ENCODE results near the gene WDR45B. TPM values are rescaled to one million over a fixed set of nuclear protein-coding genes. Genes with fewer than 3 reads are reported as not detected.
A peak's percentile ranks its signal among the peaks of the same experiment; 100 is the strongest.

The WDR45B gene
- total RNA-seq, 4 donors from 2014 or later, result 85.1 to 104 (median 89.3) TPM

DNA sequence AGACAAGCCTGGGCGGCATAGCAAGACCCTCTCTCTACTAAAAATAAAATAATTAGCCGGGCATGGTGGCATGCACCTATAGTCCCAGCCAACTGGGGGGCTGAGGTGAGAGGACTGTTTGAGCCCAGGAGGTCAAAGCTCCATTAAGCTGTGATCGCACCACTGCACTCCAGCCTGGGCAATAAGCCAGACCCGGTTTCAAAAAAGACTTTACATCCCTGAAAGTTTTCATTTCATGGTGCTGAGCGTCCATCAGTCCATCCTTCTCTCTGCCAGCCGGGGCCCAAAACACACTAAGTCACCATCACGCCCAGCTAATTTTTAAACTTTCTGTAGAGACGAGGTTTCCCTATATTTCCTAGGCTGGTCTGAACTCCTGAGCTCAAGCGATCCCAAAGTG is 39.6 kb upstream of the WDR45B start:
- Histone ChIP-seq H3K27ac (peak overlapping the region in 1 of 4 donors; percentile 6), H3K4me1 (no peaks in the 10 kb centered on the region), H3K36me3 (peaks cover 0 to 24% (median 0%) of the 10 kb centered on the region in 3 donors), H3K9me3 (no peaks in the 10 kb centered on the region), H3K27me3 (no peaks in the 10 kb centered on the region), H3K4me3 (no peak overlapping the region)
- intact Hi-C loops (cut with DNase I), result no loop called here
- 91 to 94% methylated on average over 5 to 8 of the region's 9 CpGs for WGBS, 2 donors
- DNase-seq, result no peak
- TF ChIP-seq POLR2A (IDR thresholded peaks at IDR 0.05), result no peak
- TF ChIP-seq, protein P1, sequence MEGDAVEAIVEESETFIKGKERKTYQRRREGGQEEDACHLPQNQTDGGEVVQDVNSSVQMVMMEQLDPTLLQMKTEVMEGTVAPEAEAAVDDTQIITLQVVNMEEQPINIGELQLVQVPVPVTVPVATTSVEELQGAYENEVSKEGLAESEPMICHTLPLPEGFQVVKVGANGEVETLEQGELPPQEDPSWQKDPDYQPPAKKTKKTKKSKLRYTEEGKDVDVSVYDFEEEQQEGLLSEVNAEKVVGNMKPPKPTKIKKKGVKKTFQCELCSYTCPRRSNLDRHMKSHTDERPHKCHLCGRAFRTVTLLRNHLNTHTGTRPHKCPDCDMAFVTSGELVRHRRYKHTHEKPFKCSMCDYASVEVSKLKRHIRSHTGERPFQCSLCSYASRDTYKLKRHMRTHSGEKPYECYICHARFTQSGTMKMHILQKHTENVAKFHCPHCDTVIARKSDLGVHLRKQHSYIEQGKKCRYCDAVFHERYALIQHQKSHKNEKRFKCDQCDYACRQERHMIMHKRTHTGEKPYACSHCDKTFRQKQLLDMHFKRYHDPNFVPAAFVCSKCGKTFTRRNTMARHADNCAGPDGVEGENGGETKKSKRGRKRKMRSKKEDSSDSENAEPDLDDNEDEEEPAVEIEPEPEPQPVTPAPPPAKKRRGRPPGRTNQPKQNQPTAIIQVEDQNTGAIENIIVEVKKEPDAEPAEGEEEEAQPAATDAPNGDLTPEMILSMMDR (IDR thresholded peaks at IDR 0.05), result no peak

DNA sequence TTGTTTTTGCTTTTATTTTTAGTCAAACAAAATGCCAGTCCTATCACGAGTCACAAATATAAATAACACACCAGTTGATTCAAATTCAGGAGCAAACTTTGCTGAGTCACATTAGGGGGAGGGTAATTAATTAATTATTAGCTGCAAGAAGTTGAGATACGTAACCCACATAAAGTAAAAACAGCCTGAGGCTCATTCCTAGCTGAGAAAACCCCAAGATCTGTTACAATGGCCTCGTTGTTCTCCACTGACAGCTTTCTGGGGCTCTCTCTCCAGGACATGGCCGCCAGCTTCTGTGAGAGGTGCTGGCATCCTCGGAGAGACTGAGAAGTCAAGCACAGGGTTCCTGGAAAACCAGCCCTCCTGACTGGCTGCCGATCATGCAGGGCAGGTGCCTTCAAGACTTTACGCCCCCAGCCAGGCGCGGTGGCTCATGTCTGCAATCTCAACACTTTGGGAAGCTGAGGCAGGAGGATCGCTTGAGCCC is 39.2 kb upstream of the WDR45B start:
- Histone ChIP-seq H3K4me1 (no peaks in the 10 kb centered on the region), H3K36me3 (peaks cover 0 to 24% (median 0%) of the 10 kb centered on the region in 3 donors), H3K4me3 (no peak overlapping the region), H3K27me3 (no peaks in the 10 kb centered on the region), H3K9me3 (no peaks in the 10 kb centered on the region), H3K27ac (peak overlapping the region in 1 of 4 donors; percentile 6)
- 41 to 56% methylated on average over 6 of the region's 10 CpGs for WGBS, 2 donors
- intact Hi-C loops (cut with DNase I), result no loop called here
- DNase-seq, result no peak
- TF ChIP-seq POLR2A (IDR thresholded peaks at IDR 0.05), result no peak
- TF ChIP-seq, protein P1 (IDR thresholded peaks at IDR 0.05), result no peak

DNA sequence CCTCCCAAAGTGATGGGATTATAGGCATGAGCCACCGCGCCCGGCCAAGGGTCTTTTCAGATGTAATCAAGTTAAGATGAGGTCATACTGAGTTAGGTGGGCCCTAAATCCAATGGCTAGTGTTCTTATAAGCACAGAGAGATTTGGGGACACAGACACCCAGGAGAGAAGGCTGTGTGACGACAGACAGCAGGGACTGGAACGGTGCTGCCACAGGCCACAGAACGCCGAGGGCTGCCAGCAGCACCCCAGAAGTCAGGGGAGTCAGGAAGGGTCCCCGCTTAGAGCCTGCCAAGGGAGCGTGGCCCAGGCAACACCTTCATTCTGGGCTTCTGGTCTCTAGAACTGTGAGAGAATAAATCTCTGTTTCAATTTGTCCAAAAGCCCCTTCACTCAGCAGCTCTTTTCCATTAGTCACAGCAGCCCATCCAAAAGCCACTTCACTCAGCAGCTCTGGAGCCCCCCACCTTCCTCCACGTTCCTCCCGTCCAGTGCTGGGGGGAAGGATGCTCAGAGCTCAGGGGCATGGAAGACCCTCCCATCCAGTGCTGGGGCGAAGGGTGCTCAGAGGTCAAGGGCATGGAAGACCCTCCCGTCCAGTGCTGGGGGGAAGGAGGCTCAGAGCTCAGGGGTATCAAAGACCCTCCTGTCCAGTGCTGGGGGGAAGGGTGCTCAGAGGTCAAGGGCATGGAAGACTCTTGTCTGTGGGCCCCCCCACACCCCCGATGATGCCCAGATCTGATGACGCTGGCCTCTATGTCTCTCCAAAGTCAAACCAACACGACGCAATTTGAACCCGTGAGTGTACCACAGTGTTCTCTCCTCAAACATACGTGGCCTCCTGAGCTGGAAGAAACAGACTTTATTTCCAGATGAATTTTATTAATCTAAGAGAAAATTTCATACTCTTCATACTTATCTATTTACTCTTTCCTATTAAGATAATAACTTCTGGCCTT is 38.4 kb upstream of the WDR45B start:
- peaks cover 0 to 20% (median 0%) of the 10 kb centered on the region in 3 donors for H3K36me3 ChIP-seq
- H3K27me3 ChIP-seq, result no peaks in the 10 kb centered on the region
- peaks cover 0 to 7% (median 0%) of the 10 kb centered on the region in 3 donors for H3K9me3 ChIP-seq
- WGBS, 2 donors, result 90 to 94% methylated on average over 9 to 14 of the region's 19 CpGs
- H3K4me3 ChIP-seq, result no peak overlapping the region
- intact Hi-C loops (cut with DNase I), result no loop called here
- no peaks in the 10 kb centered on the region for H3K4me1 ChIP-seq
- DNase-seq, result no peak
- H3K27ac ChIP-seq, result peak overlapping the region in 1 of 4 donors; percentile 9
- TF ChIP-seq, protein P1 (IDR thresholded peaks at IDR 0.05), result no peak
- no peak for TF ChIP-seq POLR2A (IDR thresholded peaks at IDR 0.05)

DNA sequence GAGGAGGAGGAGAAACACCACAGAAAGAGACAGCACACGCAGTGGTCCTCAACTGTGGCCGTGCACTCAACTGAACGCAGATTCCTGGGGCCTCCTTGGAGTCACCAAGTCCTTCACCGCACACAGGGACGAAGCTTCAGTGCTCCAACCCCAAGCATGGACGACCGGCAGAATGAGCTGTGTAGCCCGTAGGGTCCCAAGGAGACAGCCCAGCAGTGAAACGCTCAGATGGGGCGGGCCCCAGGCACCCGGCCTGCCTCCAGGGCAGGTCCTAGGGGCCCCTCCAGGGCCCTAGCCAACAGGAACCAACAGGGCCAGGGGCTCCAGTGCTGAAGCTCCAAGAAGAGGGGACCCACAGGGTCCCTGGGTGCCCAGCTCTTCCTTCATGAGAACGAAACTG is 37.0 kb upstream of the WDR45B start:
- Histone ChIP-seq H3K9me3 (peaks cover 0 to 13% (median 0%) of the 10 kb centered on the region in 3 donors), H3K27me3 (no peaks in the 10 kb centered on the region), H3K4me1 (no peaks in the 10 kb centered on the region), H3K36me3 (peaks cover 0 to 8% (median 0%) of the 10 kb centered on the region in 3 donors), H3K4me3 (no peak overlapping the region), H3K27ac (no peak overlapping the region)
- TF ChIP-seq POLR2A (IDR thresholded peaks at IDR 0.05), result no peak
- TF ChIP-seq, protein P1 (IDR thresholded peaks at IDR 0.05), result no peak
- intact Hi-C loops (cut with DNase I), result no loop called here
- DNase-seq, result no peak
- 95 to 97% methylated on average over 6 to 9 of the region's 12 CpGs for WGBS, 2 donors

DNA sequence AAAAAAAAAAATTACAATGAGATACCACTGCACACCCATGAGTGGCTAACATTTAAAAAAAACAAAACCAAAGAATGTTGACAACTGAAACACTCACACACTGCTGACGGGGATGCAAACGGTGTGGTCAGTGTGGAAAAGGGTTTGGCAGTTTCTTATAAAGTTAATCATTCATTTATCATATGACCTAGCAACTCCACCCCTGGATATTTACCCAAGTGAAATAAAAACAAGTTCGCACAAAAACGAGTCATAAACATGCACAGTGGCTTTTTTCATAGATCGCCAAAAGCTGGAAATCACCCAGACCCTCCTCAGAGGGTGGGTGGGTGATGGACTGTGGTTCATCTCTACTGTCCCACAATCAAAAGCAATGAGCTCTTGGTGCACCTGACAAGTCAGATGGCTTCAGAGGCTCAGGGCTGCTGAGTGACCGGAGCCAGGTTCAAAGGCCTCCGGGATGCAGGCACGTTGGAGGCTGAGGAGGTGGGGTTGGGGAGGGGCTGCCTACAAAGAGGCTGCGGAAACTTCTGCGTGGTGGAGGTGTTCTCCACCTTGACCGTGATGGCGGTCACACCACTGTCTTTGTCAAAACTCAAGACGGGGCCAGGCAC is 36.1 kb upstream of the WDR45B start:
- Histone ChIP-seq H3K4me3 (no peak overlapping the region), H3K4me1 (no peaks in the 10 kb centered on the region), H3K9me3 (peaks cover 0 to 13% (median 0%) of the 10 kb centered on the region in 3 donors), H3K27me3 (no peaks in the 10 kb centered on the region), H3K36me3 (peaks cover 0 to 8% (median 0%) of the 10 kb centered on the region in 3 donors), H3K27ac (peak overlapping the region in 1 of 4 donors; percentile 21)
- TF ChIP-seq, protein P1 (IDR thresholded peaks at IDR 0.05), result no peak
- TF ChIP-seq POLR2A (IDR thresholded peaks at IDR 0.05), result no peak
- DNase-seq, result no peak
- WGBS, 2 donors, result 74 to 78% methylated on average over 10 to 13 of the region's 13 CpGs
- intact Hi-C loops (cut with DNase I), result no loop called here
